Fibroblast of the aortic adventitia (primary cell): Measurements from ENCODE around the gene SLC26A8. TPM values are rescaled to one million over a fixed set of nuclear protein-coding genes. Genes with fewer than 3 reads are reported as not detected.
"Not testable (repeated sequence)": the region's sequence is repeated elsewhere in the genome, so short reads cannot be mapped to it uniquely, and the experiment has no call there.

Source experiments
- DNase-seq: peaks from one replicate; pipeline ENCODE4 v3.0.0-alpha.2; 2010; ENCODE audit warnings: low read depth
- H3K4me3 ChIP-seq: 2 replicates; pipeline ENCODE4 v1.5.1; 2011; ENCODE audit warnings: low read depth, mild to moderate bottlenecking, control low read depth, low read length, moderate library complexity
- CTCF ChIP-seq: IDR thresholded peaks from 2 replicates; pipeline ENCODE4 v1.5.1; 2011; ENCODE audit warnings: mild to moderate bottlenecking, low read length, control low read depth, inconsistent platforms; ENCODE audit not compliant: insufficient read depth
- total RNA-seq: library from RNA; depleted of rRNA; stranded (reverse); fragments of >200 nt; gene quantifications from 2 replicates; pipeline ENCODE4 v1.2.3, GENCODE V29; 2012; ENCODE audit warnings: low replicate concordance

SLC26A8 gene
- total RNA-seq, 1 donor = 0.18 TPM

GRCh38 chr6:35993150-35993549 lies 31.3 kb downstream of the SLC26A8 start:
- no peak for TF ChIP-seq CTCF
- no peak for DNase-seq
- H3K4me3 ChIP-seq = no peak overlapping the region

DNA sequence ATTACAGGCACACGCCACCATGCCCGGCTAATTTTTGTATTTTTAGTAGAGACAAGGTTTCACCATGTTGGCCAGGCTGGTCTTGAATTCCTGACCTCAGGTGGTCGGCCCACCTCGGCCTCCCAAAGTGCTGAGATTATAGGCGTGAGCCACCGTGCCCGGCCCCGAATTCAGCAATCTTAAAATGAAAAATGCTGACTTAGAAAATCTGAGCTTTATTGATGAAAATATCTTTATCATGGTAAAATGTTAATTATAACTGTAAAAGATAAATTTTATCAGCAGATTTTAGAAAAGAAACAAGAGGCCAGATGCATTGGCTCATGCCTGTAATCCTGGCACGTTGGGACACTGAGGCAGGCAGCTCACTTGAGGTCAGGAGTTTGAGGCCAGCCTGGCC lies 36.4 kb downstream of the SLC26A8 start:
- H3K4me3 ChIP-seq, DNase-seq: not testable (repeated sequence)

DNA sequence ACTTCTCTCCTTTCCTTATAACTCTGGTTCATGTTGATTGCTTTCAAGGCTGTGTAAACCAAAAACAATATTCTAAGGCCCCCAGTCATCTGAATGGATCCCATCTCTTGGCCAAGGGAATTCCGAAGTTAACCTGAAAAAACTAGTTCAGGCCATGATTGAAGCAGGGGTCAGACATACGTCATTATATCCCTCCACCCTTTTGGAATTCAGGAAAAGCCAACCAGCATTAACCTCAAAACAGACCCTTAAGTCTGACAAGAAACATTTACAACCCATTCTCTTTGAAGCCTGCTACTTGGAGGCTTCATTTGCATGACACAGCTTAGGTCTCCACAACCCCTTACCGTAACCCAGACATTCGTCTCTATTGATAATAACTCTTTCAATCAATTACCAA lies 39.7 kb downstream of the SLC26A8 start:
- H3K4me3 ChIP-seq = no peak overlapping the region
- DNase-seq = no peak
- TF ChIP-seq CTCF = no peak

GRCh38 chr6:35980991-35981645 lies 43.3 kb downstream of the SLC26A8 start:
- no peak for TF ChIP-seq CTCF
- peak; percentile 7 for DNase-seq

DNA sequence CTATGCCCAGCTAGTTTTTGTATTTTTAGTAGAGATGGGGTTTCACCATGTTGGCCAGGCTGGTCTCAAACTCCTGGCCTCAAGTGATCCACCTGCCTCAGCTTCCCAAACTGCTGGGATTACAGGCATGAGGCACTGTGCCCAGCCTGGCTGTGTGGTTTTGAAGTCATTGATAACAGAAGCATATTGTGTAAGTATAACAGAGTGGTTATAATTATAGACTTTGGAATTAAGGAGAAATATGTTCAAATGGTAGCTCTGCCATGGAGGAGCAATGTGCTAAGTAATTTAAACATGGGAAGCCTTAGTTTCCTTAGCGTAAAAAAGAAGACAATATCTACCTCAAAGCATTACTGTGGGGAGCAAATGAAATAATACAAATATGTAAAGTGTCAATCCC lies 44.3 kb downstream of the SLC26A8 start:
- not testable (repeated sequence) for H3K4me3 ChIP-seq
- peak; percentile 4 for DNase-seq

More at GRCh38 chr6:35980991-35981645, 43.3 kb downstream of the SLC26A8 start:
- no peak overlapping the region for H3K4me3 ChIP-seq

- no peak overlapping the region for H3K4me3 ChIP-seq
- DNase-seq = no peak
- no peak for TF ChIP-seq CTCF
These were observed 47.1 kb downstream of the SLC26A8 start for GRCh38 chr6:35977308-35977707.

- TF ChIP-seq CTCF = no peak
- no peak for DNase-seq
- H3K4me3 ChIP-seq = no peak overlapping the region
These were observed 50.7 kb downstream of the SLC26A8 start for GRCh38 chr6:35973670-35974222.
